K562 (cell line): Measurements from ENCODE around the gene KLRK1. TPM values are rescaled to one million over a fixed set of nuclear protein-coding genes. Genes with fewer than 3 reads are reported as not detected.

ENCODE experiments used
- ATAC-seq: fragments of 200-7000 bp; cut with Tn5 transposase; 3 replicates; pipeline ENCODE4 v1.9.1; 2020; ENCODE audit warnings: moderate library complexity
- BruUV-seq: library from RNA; stranded (reverse); fragments of 400-500 nt; replicated peaks from 2 replicates; lab custom pipeline; 2021; lab: Mats Ljungman, UMichigan
- CTCF ChIA-PET: fragments of 300-600 bp; formaldehyde crosslinking; extraction: SDS; loops from one replicate; lab custom pipeline; 2021; ENCODE audit warnings: low intra/inter-chr PET ratio; lab: Yijun Ruan, JAX
- POLR2A ChIA-PET: fragments of 300-600, 350-650 bp; sonication (Branson Sonifier 250); formaldehyde crosslinking; extraction: SDS; loops from one replicate; lab custom pipeline; 2021; ENCODE audit warnings: antibody characterized with exemption, inconsistent platforms; lab: Yijun Ruan, JAX
- DNase-seq, 4 experiments: peaks; one replicate each; pipeline versions ENCODE4 v3.0.0 to v3.0.0-alpha.2; 2011 to 2018; ENCODE audit warnings: low spot score in 3 of 4, mixed read lengths in 3 of 4; ENCODE audit errors: extremely low read depth in 1 of 4
- FAIRE-seq: peaks from 2 replicates; lab custom pipeline; 2011; peaks lifted over from hg19 to GRCh38; lab: Jason Lieb, UNC
- H2AFZ ChIP-seq: 2 replicates; pipeline ENCODE4 v1.6.0; 2011; ENCODE audit warnings: low read depth, low read length, control low read depth, inconsistent platforms
- H3K27ac ChIP-seq: fragments of 200-600 bp; 3 replicates; pipeline ENCODE4 v1.8.0; 2011; ENCODE audit warnings: low read depth, mild to moderate bottlenecking, control low read depth, inconsistent platforms, low read length, moderate library complexity, mixed read lengths; ENCODE audit errors: extremely low read depth
- H3K27me3 ChIP-seq, 2 experiments: fragments of 300-600 bp in 1 of 2; 2 replicates in 1 of 2; 3 replicates in 1 of 2; pipeline versions ENCODE4 v1.6.0 to v1.8.0; 2011; ENCODE audit warnings: inconsistent platforms in 2 of 2, low read length in 2 of 2, mild to moderate bottlenecking in 1 of 2, mixed read lengths in 1 of 2, moderate library complexity in 1 of 2; ENCODE audit not compliant: control insufficient read depth in 2 of 2, insufficient read depth in 2 of 2
- H3K36me3 ChIP-seq: fragments of 300-600 bp; 3 replicates; pipeline ENCODE4 v1.8.0; 2011; ENCODE audit warnings: mild to moderate bottlenecking, low read length, inconsistent platforms; ENCODE audit not compliant: control insufficient read depth, insufficient read depth
- H3K4me1 ChIP-seq, 2 experiments: fragments of 200-600 bp in 1 of 2; replicated peaks in 1 of 2; 2 replicates in 1 of 2; 3 replicates in 1 of 2; pipeline versions ENCODE4 v1.5.1 to v1.8.0; 2011; ENCODE audit warnings: inconsistent platforms in 2 of 2, low read length in 2 of 2, mild to moderate bottlenecking in 1 of 2, mixed read lengths in 1 of 2, moderate library complexity in 1 of 2; ENCODE audit not compliant: control insufficient read depth in 2 of 2, insufficient read depth in 2 of 2
- H3K4me2 ChIP-seq: 2 replicates; pipeline ENCODE4 v1.6.1; 2011; ENCODE audit warnings: low read length, control low read depth, inconsistent platforms, mixed read lengths; ENCODE audit not compliant: insufficient read depth
- H3K4me3 ChIP-seq: fragments of 200-600 bp; sonication (generic), shearing (Covaris generic); 2 replicates; pipeline ENCODE4 v1.5.1; 2016; ENCODE audit warnings: control low read depth, inconsistent platforms
- H3K79me2 ChIP-seq: fragments of 200-600 bp; 3 replicates; pipeline ENCODE4 v1.8.0; 2011; ENCODE audit warnings: low read length, inconsistent platforms; ENCODE audit not compliant: control insufficient read depth, insufficient read depth
- H3K9ac ChIP-seq, 2 experiments: 2 replicates each; pipeline versions ENCODE4 v1.6.0 to v1.6.1; 2011; ENCODE audit warnings: low read depth in 2 of 2, low read length in 2 of 2, control low read depth in 1 of 2, inconsistent platforms in 1 of 2, mild to moderate bottlenecking in 1 of 2, mixed read lengths in 1 of 2; ENCODE audit not compliant: insufficient read depth in 1 of 2
- H3K9me1 ChIP-seq: one replicate; pipeline ENCODE4 v1.6.0; 2011; ENCODE audit warnings: inconsistent platforms, mild to moderate bottlenecking, low read length, moderate library complexity; ENCODE audit not compliant: control insufficient read depth, insufficient read depth
- H3K9me3 ChIP-seq: replicated peaks from 2 replicates; pipeline ENCODE4 v1.5.1; 2011; ENCODE audit warnings: low read depth, low read length, inconsistent platforms; ENCODE audit not compliant: control insufficient read depth, insufficient read depth
- H4K20me1 ChIP-seq: replicated peaks from 2 replicates; pipeline ENCODE4 v1.6.1; 2011; ENCODE audit warnings: low read length, inconsistent platforms, mixed read lengths; ENCODE audit not compliant: control insufficient read depth, insufficient read depth
- CBFA2T3 ChIP-seq: fragments of 450-650 bp; IDR thresholded peaks from 2 replicates; pipeline ENCODE4 v1.6.1; 2017
- CBX8 ChIP-seq: fragments of 200-600 bp; sonication (generic); IDR thresholded peaks from 2 replicates; pipeline ENCODE4 v1.6.1; 2012; ENCODE audit warnings: borderline replicate concordance, mixed run types, low read depth, mild to moderate bottlenecking, moderate library complexity, mixed read lengths, low read length, control low read depth, inconsistent platforms; ENCODE audit not compliant: poor library complexity, severe bottlenecking; ENCODE audit errors: extremely low read depth
- HMGN3 ChIP-seq: IDR thresholded peaks from 2 replicates; pipeline ENCODE4 v1.6.1; 2011; ENCODE audit warnings: borderline replicate concordance, low read depth, mild to moderate bottlenecking, mixed read lengths, low read length; ENCODE audit not compliant: insufficient read length; ENCODE audit errors: extremely low read depth
- MAZ ChIP-seq, 2 experiments: fragments of 450-650 bp in 1 of 2; sonication (generic) in 1 of 2; formaldehyde crosslinking; IDR thresholded peaks in 1 of 2; conservative IDR thresholded peaks in 1 of 2; 2 replicates each; pipeline versions ENCODE4 v1.4.0 to v1.5.0; 2020; ENCODE audit warnings: mild to moderate bottlenecking in 1 of 2, missing genetic modification reagents in 1 of 2
- MNT ChIP-seq, 2 experiments: fragments of 450-650 bp; conservative IDR thresholded peaks; 2 replicates each; pipeline ENCODE4 v1.6.1; 2017; ENCODE audit warnings: mild to moderate bottlenecking in 2 of 2, moderate library complexity in 2 of 2
- PBX2 ChIP-seq, 2 experiments: IDR thresholded peaks in 1 of 2; conservative IDR thresholded peaks in 1 of 2; 2 replicates each; pipeline ENCODE4 v1.6.1; 2016; ENCODE audit warnings: low read depth in 2 of 2, mild to moderate bottlenecking in 1 of 2, missing compliant biosample characterization in 1 of 2, missing genetic modification characterization in 1 of 2, moderate library complexity in 1 of 2
- TARDBP ChIP-seq: fragments of 450-650 bp; IDR thresholded peaks from 2 replicates; pipeline ENCODE4 v1.6.1; 2016
- THRA ChIP-seq: fragments of 450-650 bp; IDR thresholded peaks from 2 replicates; pipeline ENCODE4 v1.6.1; 2017; ENCODE audit warnings: mild to moderate bottlenecking, moderate library complexity
- ZNF445 ChIP-seq: fragments of 250-450 bp; sonication (Bioruptor Pico); IDR thresholded peaks from 2 replicates; pipeline ENCODE4 v1.4.0; 2020; ENCODE audit warnings: low read depth, mild to moderate bottlenecking, moderate library complexity
- WGBS: fragments of 100-300 bp; shearing (Covaris generic); methylation state at CpG from one replicate; pipeline ENCODE4 v1.1.6; 2016; ENCODE audit warnings: low coverage, mixed read lengths; ENCODE audit not compliant: insufficient coverage; ENCODE audit errors: missing lambda C conversion rate; 5-methylcytosine and 5-hydroxymethylcytosine counted together
- in situ Hi-C: fragments of 300-500 bp; cut with MboI; formaldehyde crosslinking; loops from 4 replicates; pipeline ENCODE4 v1.15.0; 2018; ENCODE audit warnings: inconsistent platforms, mixed read lengths
- intact Hi-C: fragments of 100-400 bp; cut with micrococcal nuclease; formaldehyde crosslinking; loops from 2 replicates; pipeline ENCODE4 v1.14.2; 2022
- polyA plus RNA-seq, 8 experiments: library from polyadenylated mRNA; depleted of rRNA in 4 of 8; stranded (reverse) in 5 of 8; unstranded in 3 of 8; fragments of >200 nt; fragmentation: Nextera tagmentation in 2 of 8; fragmentation: Illumina TruSeq in 1 of 8; extraction: Ambion mirVana in 2 of 8; extraction: Trizol in 1 of 8; gene quantifications; 2 replicates each; pipeline versions ENCODE4 v1.2.1 to v1.2.3, GENCODE V29; 2011 to 2014; ENCODE audit warnings: inconsistent platforms in 1 of 8, missing spikeins in 1 of 8
- total RNA-seq, 7 experiments: library from RNA; depleted of rRNA in 6 of 7; stranded (reverse); fragments of >200 nt in 6 of 7; fragmentation: Illumina TruSeq in 2 of 7; extraction: Trizol in 2 of 7; gene quantifications; 2 replicates each; pipeline versions ENCODE4 v1.2.1 to v1.2.3, GENCODE V29; 2011 to 2021; ENCODE audit warnings: low replicate concordance in 1 of 7

KLRK1 gene
- total and polyA plus RNA-seq, 9 of the 15 experiments (the other 6 are each of a cell fraction or from before 2014, with no cell fraction given) = 0.03 to 0.09 (median 0.06) TPM; not detected in 3

GRCh38 chr12:10363658-10363913 is 26.3 kb downstream of the KLRK1 start (continued):
- TF ChIP-seq THRA (no peak), TARDBP (no peak), PBX2 (CRISPR knock-in tag; IDR thresholded peaks at IDR 0.05; ENCODE audit: low read depth) (no peak), PBX2 (tag; conservative IDR thresholded peaks at IDR 0.05; ENCODE audit: low read depth) (0 out of 2 replicates have a peak, but pooled peaks have one; percentile 53)

- CTCF ChIA-PET = no interaction called here
- H3K9ac ChIP-seq = peak overlapping the region in 1 of 2 experiments; percentile 91; a peak in 3 of 4 replicates
- POLR2A ChIA-PET = no interaction called here
- peak overlapping the region; percentile 91 for H2AFZ ChIP-seq
- no peaks in the 10 kb centered on the region for H3K9me1 ChIP-seq
- peak overlapping the region; percentile 97 for H3K4me2 ChIP-seq
- peaks cover 2% of the 10 kb centered on the region; the same call in 1 of the 2 replicates for H3K9me3 ChIP-seq
- in situ Hi-C loops (no loop called here), intact Hi-C loops (no loop called here)
- H3K27me3 ChIP-seq = no peaks in the 10 kb centered on the region
- TSS peak; percentile 83 for BruUV-seq
- H3K79me2 ChIP-seq = peaks cover 31% of the 10 kb centered on the region
- DNase-seq (peak in 1 of 4 experiments; percentile 74), ATAC-seq (peak; percentile 10), FAIRE-seq (no peak)
- peak overlapping the region; percentile 99 for H3K27ac ChIP-seq
- no peaks in the 10 kb centered on the region for H4K20me1 ChIP-seq
- peak overlapping the region; percentile 65 for H3K4me3 ChIP-seq
- peaks cover 2 to 18% of the 10 kb centered on the region in 2 experiments; a peak in 4 of 5 replicates for H3K4me1 ChIP-seq
- no peaks in the 10 kb centered on the region for H3K36me3 ChIP-seq
- 5% methylated on average over 4 of the region's 9 CpGs for WGBS
- TF ChIP-seq CBFA2T3 (peak; percentile 91), HMGN3 (no peak), MAZ (CRISPR knock-in tag; conservative IDR thresholded peaks at IDR 0.05 in 1 of 2, IDR thresholded peaks at IDR 0.05 in 1 of 2) (peak in 1 of 2 experiments; percentile 20; a peak in 1 of 4 replicates), ZNF445 (CRISPR knock-in tag) (no peak), CBX8 (no peak), MNT (conservative IDR thresholded peaks at IDR 0.05) (peak in 1 of 2 experiments; percentile 41; a peak in 2 of 4 replicates)
Observed at GRCh38 chr12:10362828-10363657, 26.8 kb downstream of the KLRK1 start.
